ENCODE measurements around the gene KYAT1. TPM values are rescaled to one million over a fixed set of nuclear protein-coding genes. Genes with fewer than 3 reads are reported as not detected.

Gene KYAT1
- total RNA-seq, 1 experiment from 2014 or later, result 27.6 TPM

GRCh38 chr9:128902351-128903078 is 20.8 kb upstream of the KYAT1 start:
- no peaks in the 10 kb centered on the region for H4K20me1 ChIP-seq (ENCODE audit: insufficient read depth)
- H3K4me1 ChIP-seq (replicated peaks; ENCODE audit: insufficient read depth), result peaks cover 67% of the 10 kb centered on the region
- CTCF ChIA-PET, result no interaction called here
- TF ChIP-seq EZH2 (IDR thresholded peaks at IDR 0.05; ENCODE audit: low read depth), result no peak
- no peak for TF ChIP-seq CTCF (conservative IDR thresholded peaks at IDR 0.05)
- no peak overlapping the region for H2AFZ ChIP-seq
- H3F3A ChIP-seq (ENCODE audit: insufficient read depth, low read depth), result peaks cover 61% of the 10 kb centered on the region
- BruUV-seq (replicated peaks), result TSS peak; percentile 62
- no peaks in the 10 kb centered on the region for H3K27me3 ChIP-seq (ENCODE audit: insufficient read depth, low read depth)
- no peaks in the 10 kb centered on the region for H3K9me2 ChIP-seq (ENCODE audit: insufficient read depth)
- H3K36me3 ChIP-seq (ENCODE audit: low read depth), result 0 out of 2 replicates have a peak, but pooled peaks cover 2% of the 10 kb centered on the region
- H3K79me2 ChIP-seq (ENCODE audit: low read depth), result peaks cover 10% of the 10 kb centered on the region; the same call in 1 of the 2 replicates
- no peak overlapping the region; the same call in 1 of the 2 replicates for H3K4me3 ChIP-seq
- POLR2A ChIA-PET (ENCODE audit: unreplicated experiment), result interaction anchor here (0.5 to 1.3 kb wide), 7 partner anchors 9 to 1328 kb away, joined by 3 to 19 read pairs (median 6); no protein-coding TSS in a partner anchor
- peak; percentile 62 to 93 for DNase-seq
- H3K4me2 ChIP-seq, result peak overlapping the region; percentile 62
- peak overlapping the region; percentile 88 for H3K27ac ChIP-seq
- intact Hi-C loops (cut with micrococcal nuclease; ENCODE audit: unreplicated experiment), result loop anchor here (1.0 kb wide), 4 partner anchors 10 to 46 kb away; no protein-coding TSS in a partner anchor
- no peaks in the 10 kb centered on the region for H3K9me3 ChIP-seq (ENCODE audit: insufficient read depth, low read depth)

GRCh38 chr9:128901822-128902221 is 20.1 kb upstream of the KYAT1 start:
- no peak for DNase-seq
- peak overlapping the region; percentile 62 for H3K4me2 ChIP-seq
- no TSS peak for BruUV-seq (replicated peaks)
- CTCF ChIA-PET, result no interaction called here
- no peaks in the 10 kb centered on the region for H3K9me3 ChIP-seq (ENCODE audit: insufficient read depth, low read depth)
- peaks cover 67% of the 10 kb centered on the region for H3K4me1 ChIP-seq (replicated peaks; ENCODE audit: insufficient read depth)
- no peaks in the 10 kb centered on the region for H3K9me2 ChIP-seq (ENCODE audit: insufficient read depth)
- H3K4me3 ChIP-seq, result no peak overlapping the region
- TF ChIP-seq EZH2 (IDR thresholded peaks at IDR 0.05; ENCODE audit: low read depth), result no peak
- TF ChIP-seq CTCF (conservative IDR thresholded peaks at IDR 0.05), result no peak
- peaks cover 61% of the 10 kb centered on the region for H3F3A ChIP-seq (ENCODE audit: insufficient read depth, low read depth)
- no peaks in the 10 kb centered on the region for H3K27me3 ChIP-seq (ENCODE audit: insufficient read depth, low read depth)
- no peak overlapping the region for H2AFZ ChIP-seq
- H3K79me2 ChIP-seq (ENCODE audit: low read depth), result peaks cover 10% of the 10 kb centered on the region; the same call in 1 of the 2 replicates
- POLR2A ChIA-PET (ENCODE audit: unreplicated experiment), result interaction anchor here (0.5 to 1.2 kb wide), 4 partner anchors 9 to 34 kb away, joined by 4 to 19 read pairs (median 9); no protein-coding TSS in a partner anchor
- H3K36me3 ChIP-seq (ENCODE audit: low read depth), result no peaks in the 10 kb centered on the region
- intact Hi-C loops (cut with micrococcal nuclease; ENCODE audit: unreplicated experiment), result loop anchor here (1.0 kb wide), 4 partner anchors 10 to 46 kb away; no protein-coding TSS in a partner anchor
- H3K27ac ChIP-seq, result peak overlapping the region; percentile 88
- H4K20me1 ChIP-seq (ENCODE audit: insufficient read depth), result no peaks in the 10 kb centered on the region

GRCh38 chr9:128901379-128901778 is 19.6 kb upstream of the KYAT1 start:
- POLR2A ChIA-PET (ENCODE audit: unreplicated experiment), result no interaction called here
- 0 out of 2 replicates have a peak, but pooled peaks cover under 1% of the 10 kb centered on the region for H3K36me3 ChIP-seq (ENCODE audit: low read depth)

More at GRCh38 chr9:128901379-128901778, 19.6 kb upstream of the KYAT1 start:
- CTCF ChIA-PET, result no interaction called here
- no peaks in the 10 kb centered on the region for H3K9me3 ChIP-seq (ENCODE audit: insufficient read depth, low read depth)
- TF ChIP-seq CTCF (conservative IDR thresholded peaks at IDR 0.05) (no peak), EZH2 (IDR thresholded peaks at IDR 0.05; ENCODE audit: low read depth) (no peak)
- no peaks in the 10 kb centered on the region for H4K20me1 ChIP-seq (ENCODE audit: insufficient read depth)
- peaks cover 67% of the 10 kb centered on the region for H3K4me1 ChIP-seq (replicated peaks; ENCODE audit: insufficient read depth)
- H3K27ac ChIP-seq, result peak overlapping the region; percentile 88
- no peaks in the 10 kb centered on the region for H3K27me3 ChIP-seq (ENCODE audit: insufficient read depth, low read depth)
- no peak overlapping the region for H3K4me2 ChIP-seq
- H3K9me2 ChIP-seq (ENCODE audit: insufficient read depth), result no peaks in the 10 kb centered on the region
- peaks cover 61% of the 10 kb centered on the region for H3F3A ChIP-seq (ENCODE audit: insufficient read depth, low read depth)
- no peak overlapping the region for H2AFZ ChIP-seq
- H3K4me3 ChIP-seq, result no peak overlapping the region
- intact Hi-C loops (cut with micrococcal nuclease; ENCODE audit: unreplicated experiment), result no loop called here
- DNase-seq, result no peak
- no TSS peak for BruUV-seq (replicated peaks)
- peaks cover 10% of the 10 kb centered on the region; the same call in 1 of the 2 replicates for H3K79me2 ChIP-seq (ENCODE audit: low read depth)

Measured in PC-9 (cell line).